ENCODE measurements around the gene PDHB. TPM values are rescaled to one million over a fixed set of nuclear protein-coding genes. Genes with fewer than 3 reads are reported as not detected.

The PDHB gene
- total RNA-seq: 10 to 100 TPM; 53.9 to 58.8 TPM

DNA sequence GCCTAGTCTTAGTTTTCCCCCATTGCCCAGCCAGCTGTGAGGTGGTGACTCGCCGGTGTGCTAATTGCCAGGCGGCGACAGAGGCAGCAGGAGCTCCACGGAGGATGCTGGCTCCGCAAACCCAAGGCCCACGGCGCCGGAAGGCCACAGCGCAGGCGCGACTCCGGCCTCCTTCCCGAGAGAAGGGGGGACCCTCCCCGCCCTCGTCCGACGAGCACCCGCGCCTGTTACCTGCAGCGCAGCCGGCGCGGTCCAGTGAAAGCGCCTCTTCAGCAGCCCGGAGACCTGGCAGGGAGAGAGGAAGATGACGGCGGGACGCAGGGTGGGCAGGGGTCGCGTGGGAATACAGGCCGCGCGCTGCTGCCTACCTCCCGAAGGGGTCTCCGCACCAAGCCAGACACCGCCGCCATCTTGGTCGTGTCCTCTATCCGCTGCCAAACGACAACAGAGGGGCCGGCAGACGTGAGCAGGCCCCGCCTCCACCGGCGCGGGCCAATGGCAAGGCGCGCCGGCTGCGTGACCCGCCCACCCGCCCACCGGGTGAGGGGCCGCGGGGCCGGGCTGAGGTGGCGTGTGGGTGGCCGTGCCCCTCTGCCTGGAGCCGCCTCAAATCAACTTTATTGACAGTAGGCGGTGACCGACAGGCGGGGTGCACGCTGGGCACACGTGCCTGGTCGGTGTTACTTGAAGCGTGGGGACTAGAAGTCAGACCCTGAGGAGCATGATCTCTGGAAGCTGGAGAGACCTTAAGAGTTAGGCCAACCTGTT, at the start of gene PDHB:
Gene PDHB (minus strand): TSS at position 433 of the 768 bp plus-strand sequence. CDS start 23 bp downstream, at position 410.
- no peaks in the 10 kb centered on the region for H3K27me3 Mint-ChIP-seq

DNA sequence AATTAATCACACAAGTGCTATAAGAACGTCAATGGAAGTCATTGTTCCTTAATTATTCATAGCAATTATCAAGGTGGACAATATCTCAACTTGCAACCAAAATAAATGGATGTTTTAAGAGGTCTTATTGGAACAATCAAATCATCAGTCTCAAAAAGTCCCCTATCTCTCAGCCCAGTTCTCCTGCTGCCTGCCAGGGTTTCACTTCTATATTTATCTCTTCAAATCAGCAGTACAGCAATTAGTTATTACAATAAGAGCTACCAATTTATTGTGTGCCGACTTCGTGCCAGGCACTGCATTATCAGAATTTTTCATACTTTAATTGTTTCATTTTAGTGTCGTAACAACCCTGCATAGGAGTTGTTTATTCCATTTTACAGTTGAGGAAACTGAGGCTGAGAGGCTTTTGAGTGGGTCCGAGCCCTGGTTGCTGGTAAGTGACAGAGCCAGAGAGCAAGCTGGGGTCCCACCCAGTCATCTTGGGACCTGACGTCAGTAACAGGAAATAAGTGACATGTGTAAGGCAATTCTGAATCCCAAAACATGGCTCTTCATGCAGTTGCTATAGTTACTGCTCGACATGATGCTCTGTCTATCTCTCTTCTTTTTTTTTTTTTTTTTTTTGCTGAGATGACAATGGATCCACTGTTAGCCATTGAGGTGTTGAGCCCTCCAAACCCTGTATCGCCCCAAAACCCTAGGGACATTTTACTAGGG, 49.4 kb upstream of the PDHB start:
- TF ChIP-seq, protein P1, sequence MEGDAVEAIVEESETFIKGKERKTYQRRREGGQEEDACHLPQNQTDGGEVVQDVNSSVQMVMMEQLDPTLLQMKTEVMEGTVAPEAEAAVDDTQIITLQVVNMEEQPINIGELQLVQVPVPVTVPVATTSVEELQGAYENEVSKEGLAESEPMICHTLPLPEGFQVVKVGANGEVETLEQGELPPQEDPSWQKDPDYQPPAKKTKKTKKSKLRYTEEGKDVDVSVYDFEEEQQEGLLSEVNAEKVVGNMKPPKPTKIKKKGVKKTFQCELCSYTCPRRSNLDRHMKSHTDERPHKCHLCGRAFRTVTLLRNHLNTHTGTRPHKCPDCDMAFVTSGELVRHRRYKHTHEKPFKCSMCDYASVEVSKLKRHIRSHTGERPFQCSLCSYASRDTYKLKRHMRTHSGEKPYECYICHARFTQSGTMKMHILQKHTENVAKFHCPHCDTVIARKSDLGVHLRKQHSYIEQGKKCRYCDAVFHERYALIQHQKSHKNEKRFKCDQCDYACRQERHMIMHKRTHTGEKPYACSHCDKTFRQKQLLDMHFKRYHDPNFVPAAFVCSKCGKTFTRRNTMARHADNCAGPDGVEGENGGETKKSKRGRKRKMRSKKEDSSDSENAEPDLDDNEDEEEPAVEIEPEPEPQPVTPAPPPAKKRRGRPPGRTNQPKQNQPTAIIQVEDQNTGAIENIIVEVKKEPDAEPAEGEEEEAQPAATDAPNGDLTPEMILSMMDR (IDR thresholded peaks at IDR 0.05): no peak
- DNase-seq (no peak), ATAC-seq (peak; percentile 47)
- no peaks in the 10 kb centered on the region for H3K27me3 Mint-ChIP-seq
- intact Hi-C loops (cut with micrococcal nuclease): no loop called here
- no peaks in the 10 kb centered on the region for H3K36me3 Mint-ChIP-seq (ENCODE audit: low read depth)
- CTCF ChIA-PET: interaction anchor here (1.5 to 2.9 kb wide), 2 partner anchors 9 to 19 kb away, joined by 4 to 8 read pairs; partner anchors contain the start of gene KCTD6
- H3K4me1 Mint-ChIP-seq (ENCODE audit: low read depth): no peaks in the 10 kb centered on the region
- no peak overlapping the region for H3K27ac Mint-ChIP-seq
- POLR2A ChIA-PET: interaction anchor here (1.0 kb wide), 1 partner anchor 11 kb away, joined by 3 read pairs; no protein-coding TSS in a partner anchor
- no peaks in the 10 kb centered on the region for H3K9me3 Mint-ChIP-seq
- no peak overlapping the region for H3K4me3 Mint-ChIP-seq

More for the DNA sequence above, at the start of gene PDHB:
- peak; percentile 97 for ATAC-seq
- Mint-ChIP-seq H3K27ac (peak within 1 kb of the TSS; percentile 93), H3K4me1 (ENCODE audit: low read depth) (peaks cover 24% of the 10 kb centered on the region), H3K36me3 (ENCODE audit: low read depth) (peaks cover 7% of the 10 kb centered on the region), H3K4me3 (peak within 1 kb of the TSS; percentile 96), H3K9me3 (no peaks in the 10 kb centered on the region)
- POLR2A ChIA-PET: interaction anchor here (0.6 to 1.5 kb wide), 8 partner anchors 9 to 137 kb away, joined by 3 to 5 read pairs (median 3); partner anchors contain the start of genes HTD2, KCTD6 and RPP14
- DNase-seq: peak; percentile 91
- TF ChIP-seq, protein P1 (IDR thresholded peaks at IDR 0.05): no peak
- CTCF ChIA-PET: interaction anchor here (0.9 to 1.6 kb wide), 5 partner anchors 18 to 197 kb away, joined by 3 to 6 read pairs (median 4); partner anchors contain the start of genes HTD2, KCTD6 and RPP14
- intact Hi-C loops (cut with micrococcal nuclease): loop anchor here (10.0 kb wide), 1 partner anchor 101 kb away; the partner anchor contains the start of gene ACOX2

DNA sequence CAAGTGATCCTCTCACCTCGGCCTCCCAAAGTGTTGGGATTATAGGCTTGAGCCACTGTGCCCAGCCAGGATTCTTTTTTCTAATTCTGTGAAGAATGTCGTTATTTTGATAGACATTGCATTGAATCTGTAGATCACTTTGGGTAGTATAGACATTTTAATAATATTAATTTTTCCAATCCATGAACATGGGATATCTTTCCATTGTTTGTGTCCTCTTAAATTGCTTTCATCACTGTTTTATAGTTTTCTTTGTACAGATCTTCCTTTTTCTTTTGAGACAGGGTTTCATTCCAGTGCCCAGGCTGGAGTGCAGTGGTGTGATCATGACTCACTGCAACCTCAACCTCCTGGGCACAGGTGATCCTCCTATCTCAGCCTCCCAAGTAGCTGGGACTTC, 46.7 kb upstream of the PDHB start:
- TF ChIP-seq, protein P1 (IDR thresholded peaks at IDR 0.05): no peak
- H3K27me3 Mint-ChIP-seq: no peaks in the 10 kb centered on the region
- no peak overlapping the region for H3K27ac Mint-ChIP-seq
- H3K9me3 Mint-ChIP-seq: no peaks in the 10 kb centered on the region
- no peaks in the 10 kb centered on the region for H3K36me3 Mint-ChIP-seq (ENCODE audit: low read depth)
- ChIA-PET CTCF (interaction anchor here (1.3 to 1.6 kb wide), 2 partner anchors 12 to 65 kb away, joined by 3 to 8 read pairs; partner anchors contain the start of gene KCTD6), POLR2A (no interaction called here)
- ATAC-seq: no peak
- no peak for DNase-seq
- H3K4me1 Mint-ChIP-seq (ENCODE audit: low read depth): peaks cover under 1% of the 10 kb centered on the region
- intact Hi-C loops (cut with micrococcal nuclease): no loop called here
- H3K4me3 Mint-ChIP-seq: no peak overlapping the region

DNA sequence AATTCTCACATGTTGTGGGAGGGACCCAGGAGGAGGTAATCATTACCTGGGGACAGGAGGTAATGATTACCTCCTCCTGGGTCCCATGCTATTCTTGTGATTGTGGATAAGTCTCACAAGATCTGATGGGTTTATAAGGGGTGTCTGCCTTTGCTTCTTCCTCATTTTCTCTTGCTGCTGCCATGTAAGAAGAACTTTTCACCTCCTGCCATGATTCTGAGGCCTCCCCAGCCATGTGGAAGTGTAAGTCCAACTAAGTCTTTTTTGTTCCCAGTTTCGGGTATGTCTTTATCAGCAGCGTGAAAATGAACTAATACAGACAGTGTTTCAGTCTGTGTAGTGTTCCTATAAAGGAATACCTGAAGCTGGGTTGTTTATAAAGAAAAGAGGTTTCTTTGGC, 45.1 kb upstream of the PDHB start:
- ChIA-PET CTCF (no interaction called here), POLR2A (no interaction called here)
- Mint-ChIP-seq H3K9me3 (no peaks in the 10 kb centered on the region), H3K27ac (no peak overlapping the region), H3K4me1 (ENCODE audit: low read depth) (peaks cover 13% of the 10 kb centered on the region), H3K27me3 (no peaks in the 10 kb centered on the region), H3K4me3 (no peak overlapping the region), H3K36me3 (ENCODE audit: low read depth) (no peaks in the 10 kb centered on the region)
- intact Hi-C loops (cut with micrococcal nuclease): no loop called here
- TF ChIP-seq, protein P1 (IDR thresholded peaks at IDR 0.05): no peak
- ATAC-seq (no peak), DNase-seq (no peak)

All from activated CD8-positive, alpha-beta T cell treated with anti-CD3 and anti-CD28 coated beads for 36 hours (primary cell).